Coronary artery (tissue), 2 donors: Measurements from ENCODE around the gene GOLGA3.
"Not testable (repeated sequence)": the region's sequence is repeated elsewhere in the genome, so short reads cannot be mapped to it uniquely, and the experiment has no call there.

Experiments
- DNase-seq: peaks from one replicate; pipeline ENCODE4 v3.0.0-alpha.2; 2017; ENCODE audit warnings: low spot score
- H3K27ac ChIP-seq, 2 donors: fragments of 200-600 bp; sonication (generic); one replicate each; pipeline ENCODE4 v1.5.1; 2016 to 2019
- H3K4me3 ChIP-seq: fragments of 200-600 bp; sonication (generic); 2 replicates; pipeline ENCODE4 v1.5.1; 2016; ENCODE audit warnings: mild to moderate bottlenecking, moderate library complexity
- TF ChIP-seq, protein P1 (sequence below): fragments of 200-600 bp; sonication (generic); IDR thresholded peaks from one replicate; pipeline ENCODE4 v1.5.1; 2019; ENCODE audit warnings: antibody characterized with exemption

The GOLGA3 gene

DNA sequence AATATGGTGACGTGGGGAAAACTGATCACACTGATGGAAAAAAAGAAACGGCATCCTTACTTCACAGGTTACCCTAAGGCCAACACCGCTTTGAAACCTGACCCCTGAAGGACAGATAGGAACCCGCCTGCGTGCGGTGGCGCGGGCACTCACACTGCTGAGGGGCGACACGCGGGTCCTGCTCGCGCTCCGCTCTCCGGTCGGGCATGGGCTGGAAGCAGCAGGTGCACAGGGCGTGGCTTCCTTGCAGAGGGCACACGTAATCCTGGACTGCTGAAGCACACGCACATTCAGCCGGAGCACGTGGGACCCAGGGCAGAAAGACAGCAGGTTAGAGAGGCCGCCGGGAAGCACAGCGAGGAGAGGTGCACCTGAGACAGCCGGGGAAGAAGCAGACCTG, 22.8 kb upstream of the GOLGA3 start:
- no peak for DNase-seq
- TF ChIP-seq, protein P1, sequence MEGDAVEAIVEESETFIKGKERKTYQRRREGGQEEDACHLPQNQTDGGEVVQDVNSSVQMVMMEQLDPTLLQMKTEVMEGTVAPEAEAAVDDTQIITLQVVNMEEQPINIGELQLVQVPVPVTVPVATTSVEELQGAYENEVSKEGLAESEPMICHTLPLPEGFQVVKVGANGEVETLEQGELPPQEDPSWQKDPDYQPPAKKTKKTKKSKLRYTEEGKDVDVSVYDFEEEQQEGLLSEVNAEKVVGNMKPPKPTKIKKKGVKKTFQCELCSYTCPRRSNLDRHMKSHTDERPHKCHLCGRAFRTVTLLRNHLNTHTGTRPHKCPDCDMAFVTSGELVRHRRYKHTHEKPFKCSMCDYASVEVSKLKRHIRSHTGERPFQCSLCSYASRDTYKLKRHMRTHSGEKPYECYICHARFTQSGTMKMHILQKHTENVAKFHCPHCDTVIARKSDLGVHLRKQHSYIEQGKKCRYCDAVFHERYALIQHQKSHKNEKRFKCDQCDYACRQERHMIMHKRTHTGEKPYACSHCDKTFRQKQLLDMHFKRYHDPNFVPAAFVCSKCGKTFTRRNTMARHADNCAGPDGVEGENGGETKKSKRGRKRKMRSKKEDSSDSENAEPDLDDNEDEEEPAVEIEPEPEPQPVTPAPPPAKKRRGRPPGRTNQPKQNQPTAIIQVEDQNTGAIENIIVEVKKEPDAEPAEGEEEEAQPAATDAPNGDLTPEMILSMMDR, result no peak
- H3K27ac ChIP-seq, result no peak overlapping the region
- no peak overlapping the region for H3K4me3 ChIP-seq

DNA sequence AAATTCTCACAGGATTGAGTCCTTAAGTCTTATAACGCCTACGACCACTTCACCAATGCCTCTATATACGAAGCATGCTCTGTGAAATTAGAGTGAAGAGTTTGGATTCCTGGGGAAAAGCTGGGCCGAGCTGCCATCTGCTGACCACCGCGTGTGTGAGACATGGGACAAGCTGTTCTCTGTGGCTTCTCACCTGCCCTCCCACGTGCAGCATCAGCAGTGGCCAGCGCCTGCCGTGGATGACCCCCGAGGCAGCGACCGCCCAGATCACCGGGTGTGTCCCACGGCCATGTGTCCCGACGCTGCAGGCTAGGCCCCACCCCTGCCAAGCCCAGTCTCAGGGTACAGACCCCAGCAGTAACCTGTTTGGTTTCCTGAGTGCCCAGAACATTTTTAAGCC, 21.6 kb upstream of the GOLGA3 start:
- H3K4me3 ChIP-seq, result no peak overlapping the region
- DNase-seq, result no peak
- TF ChIP-seq, protein P1, result no peak
- no peak overlapping the region for H3K27ac ChIP-seq

DNA sequence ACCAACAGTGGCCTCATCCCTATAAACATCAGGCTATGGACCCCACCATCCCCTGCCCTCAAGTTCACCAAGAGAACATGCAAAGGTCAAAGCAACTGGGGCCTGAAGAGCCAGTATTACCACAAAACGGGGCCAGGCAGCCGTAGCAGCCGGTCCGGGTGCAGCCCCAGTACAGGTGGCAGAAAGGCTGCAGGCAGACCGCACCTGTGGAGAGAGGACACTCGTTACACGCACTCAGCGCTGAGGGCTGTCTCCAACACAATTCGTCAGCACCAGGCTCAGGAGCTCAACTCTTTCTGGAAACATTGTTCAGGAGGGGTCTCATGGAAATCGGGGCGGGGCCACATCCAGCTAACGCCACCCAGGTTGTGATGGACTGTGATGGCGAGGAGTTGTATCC, 19.9 kb upstream of the GOLGA3 start:
- TF ChIP-seq, protein P1, result no peak
- DNase-seq, result no peak
- H3K4me3 ChIP-seq, result no peak overlapping the region
- no peak overlapping the region for H3K27ac ChIP-seq

DNA sequence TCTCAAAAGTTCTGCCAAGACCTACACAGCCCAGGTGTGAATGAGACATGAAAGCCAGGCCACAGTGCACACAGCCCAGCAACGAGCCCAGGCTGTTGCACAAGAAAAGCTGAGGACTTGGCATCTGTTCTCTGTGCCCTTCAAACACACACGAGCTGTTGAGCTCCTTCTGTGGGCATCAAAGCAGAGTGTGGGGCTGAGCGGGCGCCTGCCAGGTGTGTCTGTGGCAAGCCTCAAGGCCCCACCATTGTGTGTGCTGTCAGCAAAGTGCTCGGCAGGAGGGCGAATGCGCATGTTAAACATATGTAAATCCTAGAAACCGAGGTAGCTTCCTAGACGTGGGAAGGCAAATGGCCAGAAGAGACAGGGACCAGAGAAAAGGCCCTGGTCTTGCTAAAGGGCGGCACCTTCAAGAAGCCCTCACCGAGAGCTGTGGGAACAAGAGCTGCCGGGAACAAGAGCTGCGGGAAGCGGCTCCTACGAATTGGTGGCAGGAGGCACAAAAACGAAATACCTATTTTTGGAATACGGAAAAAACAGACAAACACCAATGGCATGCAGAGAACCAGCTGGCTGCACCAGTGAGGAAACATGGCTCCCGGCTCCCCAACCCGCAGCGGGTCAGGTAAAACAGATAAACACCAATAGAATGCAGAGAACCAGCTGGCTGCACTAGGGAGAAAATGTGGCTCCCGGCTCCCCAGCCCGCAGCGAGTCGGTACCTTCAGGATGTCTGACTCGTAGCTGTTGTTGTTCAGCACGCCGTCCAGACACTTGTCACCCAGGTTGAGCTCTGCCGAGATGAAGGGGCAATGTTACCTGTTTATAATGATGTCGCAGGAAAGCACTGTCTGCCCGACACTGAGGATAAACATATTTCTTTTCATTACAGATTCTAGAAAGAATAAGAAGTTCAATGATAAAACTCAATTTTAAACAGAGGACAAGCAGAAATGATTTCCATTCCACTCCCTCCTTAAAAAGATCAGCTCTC, 19.0 kb upstream of the GOLGA3 start:
- Histone ChIP-seq H3K27ac (no peak overlapping the region), H3K4me3 (no peak overlapping the region)
- TF ChIP-seq, protein P1, result no peak
- DNase-seq, result no peak

DNA sequence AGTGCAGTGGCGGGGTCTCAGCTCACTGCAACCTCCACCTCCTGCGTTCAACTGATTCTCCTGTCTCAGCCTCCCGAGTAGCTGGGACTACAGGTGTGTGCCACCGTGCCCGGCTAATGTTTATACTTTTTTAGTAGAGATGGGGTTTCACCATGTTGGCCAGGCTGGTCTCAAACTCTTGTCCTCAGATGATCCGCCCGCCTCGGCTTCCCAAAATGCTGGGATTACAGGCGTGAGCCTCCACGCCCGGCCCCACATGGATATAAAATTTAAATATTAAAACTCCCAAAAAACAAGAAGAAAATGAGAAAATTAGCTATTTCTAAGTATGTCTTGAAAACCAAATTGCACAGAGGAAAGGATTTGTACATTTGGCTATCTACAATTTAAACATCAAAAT, 16.0 kb upstream of the GOLGA3 start:
- not testable (repeated sequence) for H3K27ac ChIP-seq, H3K4me3 ChIP-seq, DNase-seq

DNA sequence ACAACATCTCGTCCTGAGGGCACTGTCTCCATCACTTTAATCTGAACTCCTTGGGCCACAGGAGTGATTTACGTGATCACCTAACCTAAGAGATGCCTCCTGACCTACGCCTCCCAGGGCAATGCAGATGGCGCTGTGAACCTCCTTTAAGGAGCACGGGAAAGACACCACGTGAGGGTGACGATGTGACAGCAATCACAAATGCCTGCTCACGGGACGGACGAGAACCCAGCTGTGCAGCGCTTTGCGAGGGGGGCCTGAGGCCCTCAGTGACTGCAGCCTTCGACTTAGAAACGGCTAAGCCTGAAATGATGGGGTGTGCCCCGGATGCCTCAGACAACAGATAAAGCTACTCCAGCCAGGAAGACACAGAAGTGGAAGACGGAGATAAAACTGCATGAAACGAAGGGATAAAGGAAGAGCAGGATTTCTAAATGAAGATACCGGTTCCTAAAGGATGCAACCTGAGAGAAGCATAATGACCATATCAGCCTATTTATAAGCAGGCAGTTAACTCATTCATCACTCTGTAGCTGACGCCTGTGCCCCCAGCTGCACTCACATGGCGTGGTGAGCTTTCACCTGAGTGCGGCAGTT, 13.9 kb upstream of the GOLGA3 start:
- no peak for DNase-seq
- no peak overlapping the region for H3K27ac ChIP-seq
- H3K4me3 ChIP-seq, result no peak overlapping the region
- TF ChIP-seq, protein P1, result no peak

DNA sequence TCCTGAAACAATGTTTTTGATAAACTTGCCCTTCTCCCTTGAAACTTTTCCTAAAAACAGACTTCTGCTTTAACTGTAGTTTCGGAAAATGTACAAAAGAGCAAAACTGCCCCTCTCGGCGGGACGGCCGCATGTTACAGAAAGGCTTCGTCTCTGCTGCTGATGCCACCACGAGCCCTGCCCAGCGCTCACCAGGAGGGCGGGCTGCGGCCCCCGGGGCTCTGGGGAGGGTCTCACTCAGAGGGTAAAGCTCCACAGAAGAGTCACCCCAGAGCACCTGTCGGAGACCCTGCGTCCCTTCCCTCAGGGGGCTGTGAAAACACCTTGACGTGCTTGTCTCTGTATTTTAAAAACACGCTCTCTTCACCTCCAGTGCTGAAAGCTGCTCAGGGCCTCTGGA, 12.5 kb upstream of the GOLGA3 start:
- TF ChIP-seq, protein P1, result no peak
- DNase-seq, result no peak
- Histone ChIP-seq H3K27ac (no peak overlapping the region), H3K4me3 (no peak overlapping the region)
